Body of pancreas (tissue), 4 donors: ENCODE measurements around the gene METTL8. TPM values are rescaled to one million over a fixed set of nuclear protein-coding genes. Genes with fewer than 3 reads are reported as not detected.

Source experiments
- ATAC-seq: fragments of 150-250 bp; one replicate; pipeline ENCODE4 v1.9.1; 2016
- DNase-seq, 4 donors: peaks; one replicate each; pipeline ENCODE4 v3.0.0-alpha.2; 2019
- H3K27ac ChIP-seq, 4 donors: fragments of 200-600 bp; sonication (generic); 1 replicate in 3 of 4; 2 replicates in 1 of 4; pipeline versions ENCODE4 v1.5.1 to v1.6.1; 2016 to 2019; ENCODE audit warnings: mild to moderate bottlenecking in 1 of 4, mixed read lengths in 1 of 4, moderate library complexity in 1 of 4
- H3K27me3 ChIP-seq, 2 donors: fragments of 200-600 bp; sonication (generic); one replicate each; pipeline ENCODE4 v1.6.0; 2016; ENCODE audit warnings: mild to moderate bottlenecking in 1 of 2
- H3K36me3 ChIP-seq, 2 donors: fragments of 200-600 bp; sonication (generic); replicated peaks in 1 of 2; 2 replicates each; pipeline ENCODE4 v1.5.1; 2016; ENCODE audit warnings: low read depth in 2 of 2; ENCODE audit not compliant: insufficient read depth in 1 of 2
- H3K4me1 ChIP-seq: fragments of 200-600 bp; sonication (generic); one replicate; pipeline ENCODE4 v1.6.0; 2016
- H3K4me3 ChIP-seq, 2 donors: fragments of 200-600 bp; sonication (generic); 1 replicate in 1 of 2; 2 replicates in 1 of 2; pipeline ENCODE4 v1.5.1; 2016 to 2019
- H3K9me3 ChIP-seq, 3 donors: fragments of 200-600 bp; sonication (generic); 1 replicate in 2 of 3; 2 replicates in 1 of 3; pipeline ENCODE4 v1.5.1; 2016
- POLR2A ChIP-seq, 3 donors: fragments of 450-650 bp; IDR thresholded peaks; one replicate each; pipeline ENCODE4 v1.6.1; 2016; ENCODE audit warnings: antibody characterized with exemption in 3 of 3, mild to moderate bottlenecking in 2 of 3
- WGBS, 2 donors: methylation state at CpG; one replicate each; pipeline ENCODE4 v1.1.5; 2017; 5-methylcytosine and 5-hydroxymethylcytosine counted together
- intact Hi-C: fragments of 100-400 bp; cut with DNase I; formaldehyde crosslinking; loops from one replicate; pipeline ENCODE4 v1.15.1; 2023
- total RNA-seq, 2 donors: library from RNA; depleted of rRNA; stranded (reverse); fragments of >200 nt; gene quantifications; one replicate each; pipeline ENCODE4 v1.1.0, GENCODE V29; 2016
- TF ChIP-seq, protein P1 (sequence below), 7 experiments: fragments of 450-650 bp in 4 of 7; fragments of 200-600 bp in 3 of 7; sonication (generic) in 3 of 7; IDR thresholded peaks; one replicate each; pipeline ENCODE4 v1.5.1; 2016 to 2019; ENCODE audit warnings: antibody characterized with exemption in 7 of 7

The METTL8 gene
- total RNA-seq, 2 donors from 2014 or later, result 14.8 to 17.4 TPM

DNA sequence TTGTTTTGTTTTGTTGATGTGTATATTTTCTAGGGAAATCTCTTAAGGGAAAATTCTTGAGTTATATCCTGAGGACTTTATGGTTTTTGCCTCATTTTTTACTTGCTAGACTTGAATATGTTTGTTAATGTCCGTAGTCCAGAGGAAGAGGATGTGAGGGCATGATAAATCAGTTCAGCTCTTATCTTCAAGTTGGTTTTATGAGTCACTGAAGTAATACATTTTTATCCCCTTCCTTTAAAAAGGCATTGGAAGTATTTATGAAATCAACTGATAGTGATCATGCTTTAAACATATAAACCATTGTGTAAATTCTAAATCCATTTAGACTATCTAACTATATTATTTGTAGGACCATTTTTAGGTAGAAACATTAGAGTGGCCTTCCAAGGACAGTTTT is 44.6 kb upstream of the METTL8 start:
- Histone ChIP-seq H3K4me3 (no peak overlapping the region), H3K27me3 (no peaks in the 10 kb centered on the region), H3K4me1 (no peaks in the 10 kb centered on the region), H3K27ac (no peak overlapping the region), H3K36me3 (peaks cover 0 to 8% of the 10 kb centered on the region in 2 donors), H3K9me3 (no peaks in the 10 kb centered on the region)
- no peak for ATAC-seq
- 75 to 78% methylated on average over 1 of the region's 1 CpG for WGBS, 2 donors
- no peak for DNase-seq
- intact Hi-C loops, result no loop called here
- TF ChIP-seq POLR2A (IDR thresholded peaks at IDR 0.05), result no peak
- TF ChIP-seq, protein P1, sequence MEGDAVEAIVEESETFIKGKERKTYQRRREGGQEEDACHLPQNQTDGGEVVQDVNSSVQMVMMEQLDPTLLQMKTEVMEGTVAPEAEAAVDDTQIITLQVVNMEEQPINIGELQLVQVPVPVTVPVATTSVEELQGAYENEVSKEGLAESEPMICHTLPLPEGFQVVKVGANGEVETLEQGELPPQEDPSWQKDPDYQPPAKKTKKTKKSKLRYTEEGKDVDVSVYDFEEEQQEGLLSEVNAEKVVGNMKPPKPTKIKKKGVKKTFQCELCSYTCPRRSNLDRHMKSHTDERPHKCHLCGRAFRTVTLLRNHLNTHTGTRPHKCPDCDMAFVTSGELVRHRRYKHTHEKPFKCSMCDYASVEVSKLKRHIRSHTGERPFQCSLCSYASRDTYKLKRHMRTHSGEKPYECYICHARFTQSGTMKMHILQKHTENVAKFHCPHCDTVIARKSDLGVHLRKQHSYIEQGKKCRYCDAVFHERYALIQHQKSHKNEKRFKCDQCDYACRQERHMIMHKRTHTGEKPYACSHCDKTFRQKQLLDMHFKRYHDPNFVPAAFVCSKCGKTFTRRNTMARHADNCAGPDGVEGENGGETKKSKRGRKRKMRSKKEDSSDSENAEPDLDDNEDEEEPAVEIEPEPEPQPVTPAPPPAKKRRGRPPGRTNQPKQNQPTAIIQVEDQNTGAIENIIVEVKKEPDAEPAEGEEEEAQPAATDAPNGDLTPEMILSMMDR (IDR thresholded peaks at IDR 0.05), result no peak

DNA sequence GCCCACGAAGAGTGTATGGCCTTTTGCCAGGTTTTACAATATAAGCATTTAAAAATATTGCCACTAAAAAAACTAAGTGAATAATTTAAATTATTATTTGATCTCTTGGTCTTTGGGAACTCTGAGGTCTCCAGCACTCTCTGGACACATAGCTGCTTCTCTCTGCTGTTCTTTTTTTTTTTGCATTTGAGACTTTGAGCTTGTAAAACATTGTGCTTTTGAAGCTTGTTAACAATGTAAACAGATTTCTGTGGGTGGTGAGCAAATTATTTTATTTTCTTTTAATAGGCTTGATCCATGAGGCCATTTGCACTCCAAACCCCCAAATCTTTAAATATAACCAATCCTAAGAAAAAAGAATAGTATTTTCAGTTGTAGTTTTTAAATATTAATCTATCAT is 42.2 kb upstream of the METTL8 start:
- no peak for TF ChIP-seq POLR2A (IDR thresholded peaks at IDR 0.05)
- TF ChIP-seq, protein P1 (IDR thresholded peaks at IDR 0.05), result no peak
- intact Hi-C loops, result no loop called here
- DNase-seq, result no peak
- H3K9me3 ChIP-seq, result no peaks in the 10 kb centered on the region
- H3K4me1 ChIP-seq, result no peaks in the 10 kb centered on the region
- H3K4me3 ChIP-seq, result no peak overlapping the region
- peaks cover 0 to 8% of the 10 kb centered on the region in 2 donors for H3K36me3 ChIP-seq
- H3K27me3 ChIP-seq, result no peaks in the 10 kb centered on the region
- WGBS, 2 donors, result 70 to 71% methylated on average over 1 of the region's 1 CpG
- ATAC-seq, result no peak
- H3K27ac ChIP-seq, result no peak overlapping the region

DNA sequence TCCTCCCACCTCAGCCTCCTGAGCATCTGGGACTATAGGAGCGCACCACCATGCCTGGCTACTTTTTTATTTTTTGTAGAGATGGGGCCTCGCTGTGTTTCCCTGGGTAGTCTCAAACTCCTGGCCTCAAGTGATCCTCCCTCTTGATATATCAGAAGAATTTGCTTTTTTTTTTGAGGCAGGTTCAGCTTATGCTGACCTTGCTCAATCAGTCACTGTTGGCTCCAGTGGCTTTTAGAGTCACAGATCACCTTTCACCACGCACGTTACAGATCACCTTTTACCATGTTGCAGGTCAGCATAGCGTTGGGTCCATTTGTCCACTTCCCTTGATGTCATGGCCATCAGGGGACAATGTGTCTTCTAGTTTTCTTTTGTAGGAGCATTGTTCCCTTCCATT is 36.3 kb upstream of the METTL8 start:
- DNase-seq, result no peak
- H3K27ac ChIP-seq, result no peak overlapping the region
- H3K4me1 ChIP-seq, result no peaks in the 10 kb centered on the region
- no peak for ATAC-seq
- no peaks in the 10 kb centered on the region for H3K9me3 ChIP-seq
- no peaks in the 10 kb centered on the region for H3K27me3 ChIP-seq
- no peak overlapping the region for H3K4me3 ChIP-seq
- intact Hi-C loops, result no loop called here
- no peak for TF ChIP-seq POLR2A (IDR thresholded peaks at IDR 0.05)
- TF ChIP-seq, protein P1 (IDR thresholded peaks at IDR 0.05), result no peak
- WGBS, 2 donors, result 86 to 98% methylated on average over 5 of the region's 5 CpGs
- H3K36me3 ChIP-seq, result peaks cover 4 to 24% of the 10 kb centered on the region in 2 donors

DNA sequence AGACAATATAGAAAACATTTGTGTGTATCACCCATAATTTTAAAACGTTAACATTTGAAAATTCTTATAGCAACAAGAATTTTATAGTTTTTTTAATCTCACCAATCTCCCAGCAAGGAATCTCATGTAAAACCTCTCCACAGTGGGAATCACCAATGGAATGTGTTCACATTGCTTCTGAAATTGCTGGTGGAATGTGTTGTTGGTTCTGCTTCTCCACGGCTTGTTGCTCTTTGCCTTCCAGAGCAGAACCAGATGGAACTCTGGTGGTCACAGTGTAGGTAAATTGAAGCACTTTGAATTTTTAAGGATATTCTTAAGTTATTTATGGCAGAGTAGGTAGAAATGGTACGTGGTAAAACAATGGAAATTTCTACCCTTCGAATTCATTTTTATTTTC is 35.4 kb upstream of the METTL8 start:
- H3K36me3 ChIP-seq, result peaks cover 4 to 18% of the 10 kb centered on the region in 2 donors
- H3K9me3 ChIP-seq, result no peaks in the 10 kb centered on the region
- H3K27ac ChIP-seq, result no peak overlapping the region
- DNase-seq (no peak), ATAC-seq (no peak)
- no peaks in the 10 kb centered on the region for H3K4me1 ChIP-seq
- TF ChIP-seq POLR2A (IDR thresholded peaks at IDR 0.05), result no peak
- TF ChIP-seq, protein P1 (IDR thresholded peaks at IDR 0.05), result no peak
- no peak overlapping the region for H3K4me3 ChIP-seq
- 88% methylated on average over 4 of the region's 4 CpGs for WGBS, 2 donors
- intact Hi-C loops, result no loop called here
- no peaks in the 10 kb centered on the region for H3K27me3 ChIP-seq

DNA sequence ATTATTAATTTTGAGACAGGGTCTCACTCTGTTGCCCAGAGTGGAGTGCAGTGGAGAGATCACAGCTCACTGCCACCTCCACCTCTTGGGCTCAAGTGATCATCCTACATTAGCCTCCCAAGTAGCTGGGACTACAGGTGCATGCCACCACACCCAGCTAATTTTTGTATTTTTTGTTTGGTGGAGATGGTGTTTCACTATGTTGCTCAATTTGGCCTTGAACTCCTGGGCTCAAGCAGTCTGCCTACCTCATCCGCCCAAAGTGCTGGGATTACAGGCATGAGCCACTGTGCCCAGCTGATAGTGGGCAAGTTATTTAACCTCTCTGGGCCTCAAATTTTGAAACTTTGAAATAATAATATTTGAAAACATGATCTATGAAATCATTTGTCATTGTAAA is 26.7 kb upstream of the METTL8 start:
- Histone ChIP-seq H3K36me3 (peaks cover 0 to 4% of the 10 kb centered on the region in 2 donors), H3K9me3 (no peaks in the 10 kb centered on the region), H3K27me3 (no peaks in the 10 kb centered on the region), H3K27ac (no peak overlapping the region), H3K4me1 (no peaks in the 10 kb centered on the region), H3K4me3 (no peak overlapping the region)
- no peak for ATAC-seq
- no peak for DNase-seq
- TF ChIP-seq, protein P1 (IDR thresholded peaks at IDR 0.05), result no peak
- no peak for TF ChIP-seq POLR2A (IDR thresholded peaks at IDR 0.05)
- intact Hi-C loops, result no loop called here
- 94 to 100% methylated on average over 1 of the region's 1 CpG for WGBS, 2 donors
